SH-SY5Y (cell line): ENCODE data around the gene HIVEP3.

Experiments used
- GATA2 ChIP-seq: IDR thresholded peaks from 2 replicates; pipeline ENCODE4 v1.6.1; 2011; ENCODE audit warnings: mild to moderate bottlenecking, low read depth, low read length
- GATA3 ChIP-seq: IDR thresholded peaks from 2 replicates; pipeline ENCODE4 v1.6.1; 2011; ENCODE audit warnings: low read depth, mild to moderate bottlenecking, low read length, moderate library complexity

The HIVEP3 gene

GRCh38 chr1:41799723-41800122, 119.0 kb downstream of the HIVEP3 start:
- TF ChIP-seq GATA2 (no peak), GATA3 (no peak)

DNA sequence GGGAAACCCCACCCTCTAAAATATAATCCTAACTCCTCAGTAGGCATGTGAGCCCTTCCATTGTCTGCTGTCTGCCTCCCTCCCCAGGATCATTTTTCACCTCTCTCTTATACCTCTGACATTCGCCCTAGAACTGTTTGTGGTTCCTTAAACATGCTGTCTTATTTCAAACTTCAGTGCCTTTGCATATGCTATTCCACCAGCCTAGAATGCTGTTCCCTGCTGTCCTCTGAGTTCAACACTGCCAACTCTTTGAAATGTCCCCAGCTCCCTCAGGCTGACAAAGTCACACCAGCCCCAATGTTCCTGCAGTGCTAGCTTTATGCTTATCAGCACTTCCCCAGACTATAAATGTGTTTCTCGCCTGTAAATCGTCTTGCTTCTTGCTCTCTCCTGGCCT, 119.5 kb downstream of the HIVEP3 start:
- TF ChIP-seq GATA3: no peak

GRCh38 chr1:41795205-41795762, 123.4 kb downstream of the HIVEP3 start:
- TF ChIP-seq GATA3: no peak

GRCh38 chr1:41794031-41794430, 124.7 kb downstream of the HIVEP3 start:
- TF ChIP-seq GATA3 (no peak), GATA2 (no peak)

GRCh38 chr1:41792485-41792770, 126.3 kb downstream of the HIVEP3 start:
- TF ChIP-seq GATA2 (no peak), GATA3 (no peak)

GRCh38 chr1:41791667-41792484, 126.8 kb downstream of the HIVEP3 start:
- TF ChIP-seq GATA3 (no peak), GATA2 (no peak)

DNA sequence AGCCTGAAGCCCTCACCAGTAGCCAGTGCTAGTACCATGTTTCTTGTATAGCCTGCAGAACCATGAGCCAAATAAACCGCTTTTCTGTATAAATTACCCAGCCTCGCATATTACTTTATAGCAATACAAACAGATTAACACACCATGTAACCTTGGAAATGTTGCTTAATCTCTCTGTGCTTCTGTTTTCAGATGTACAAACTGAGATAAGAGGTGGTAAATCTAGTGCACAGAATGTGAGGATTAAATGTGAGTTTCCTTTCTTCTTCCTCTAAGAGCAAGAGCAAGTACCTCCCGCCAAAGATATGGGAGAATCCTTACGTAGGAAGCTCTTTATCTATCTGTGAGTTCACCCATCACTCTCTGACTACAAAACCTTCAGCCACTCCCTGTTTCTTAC, 128.4 kb downstream of the HIVEP3 start:
- TF ChIP-seq GATA2 (no peak), GATA3 (no peak)

DNA sequence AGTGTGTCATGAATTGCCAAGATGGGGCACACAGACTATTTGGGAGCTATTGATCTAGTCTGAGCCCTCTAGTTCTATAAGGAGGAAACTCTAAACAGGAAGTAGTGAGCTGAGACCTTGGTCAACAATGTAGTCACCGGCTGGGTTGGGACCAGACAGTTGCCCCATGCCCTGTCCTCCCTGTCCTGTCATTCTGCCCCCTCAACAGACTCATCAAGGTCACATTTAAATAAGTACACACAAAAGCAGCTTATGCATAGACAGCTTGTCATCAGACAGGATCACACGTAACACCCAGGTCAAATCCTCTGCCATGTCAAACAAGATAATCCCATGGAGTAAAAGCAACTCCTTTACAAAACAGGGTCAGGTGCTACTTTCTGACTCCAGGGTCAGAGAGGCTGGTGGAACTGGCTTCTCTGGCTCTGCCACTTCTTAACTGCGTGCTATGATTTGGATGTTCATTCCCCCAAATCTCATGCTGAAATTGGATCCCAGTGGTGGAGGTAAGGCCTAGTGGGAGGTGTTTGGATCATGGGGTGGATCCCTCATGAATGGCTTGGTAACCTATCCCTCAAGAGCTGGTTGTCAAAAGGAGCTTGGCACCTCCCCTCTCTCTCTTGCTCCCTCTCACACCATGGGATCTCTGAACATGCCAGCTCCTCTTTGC, 128.9 kb downstream of the HIVEP3 start:
- TF ChIP-seq GATA3 (no peak), GATA2 (no peak)

GRCh38 chr1:41788427-41788826, 130.3 kb downstream of the HIVEP3 start:
- TF ChIP-seq GATA3: no peak
- no peak for TF ChIP-seq GATA2

DNA sequence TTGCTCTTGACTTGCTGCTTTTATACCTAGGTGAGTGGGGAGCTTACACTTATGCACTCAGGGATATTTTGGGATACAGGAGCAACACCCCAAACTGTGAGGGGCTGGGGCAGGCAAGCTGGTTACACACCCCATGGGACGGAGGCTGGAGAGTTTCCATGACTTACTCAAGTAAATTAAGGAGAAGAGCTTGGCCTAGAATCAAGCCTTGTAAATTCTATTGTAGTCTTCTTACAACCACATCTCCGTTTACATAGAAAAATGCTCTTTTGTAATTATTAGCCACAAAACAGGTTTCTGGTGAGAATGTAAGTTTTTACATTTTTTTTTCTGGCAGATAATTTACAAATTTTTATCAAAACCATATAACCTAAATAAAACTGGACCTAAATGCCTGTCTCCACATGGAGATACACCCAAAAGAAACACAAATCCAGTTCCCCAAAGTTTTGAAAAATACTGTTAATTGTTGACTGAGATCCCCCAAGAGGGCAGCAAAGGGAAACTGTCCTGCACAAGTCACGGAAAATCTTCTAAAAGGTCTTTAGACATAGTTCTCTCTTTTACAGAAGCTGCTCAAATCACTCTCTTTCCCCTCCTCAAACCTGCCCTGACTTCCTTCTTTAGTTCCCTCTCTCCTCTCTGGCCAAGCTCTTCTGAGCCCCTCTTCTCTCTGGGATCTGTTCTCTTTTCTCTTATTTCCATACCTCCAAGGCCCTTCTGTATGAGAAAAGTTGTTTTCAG, 134.0 kb downstream of the HIVEP3 start:
- TF ChIP-seq GATA2: no peak
- TF ChIP-seq GATA3: no peak

- TF ChIP-seq GATA2 (no peak), GATA3 (no peak)
Measured at GRCh38 chr1:41783189-41783639, 135.5 kb downstream of the HIVEP3 start.

DNA sequence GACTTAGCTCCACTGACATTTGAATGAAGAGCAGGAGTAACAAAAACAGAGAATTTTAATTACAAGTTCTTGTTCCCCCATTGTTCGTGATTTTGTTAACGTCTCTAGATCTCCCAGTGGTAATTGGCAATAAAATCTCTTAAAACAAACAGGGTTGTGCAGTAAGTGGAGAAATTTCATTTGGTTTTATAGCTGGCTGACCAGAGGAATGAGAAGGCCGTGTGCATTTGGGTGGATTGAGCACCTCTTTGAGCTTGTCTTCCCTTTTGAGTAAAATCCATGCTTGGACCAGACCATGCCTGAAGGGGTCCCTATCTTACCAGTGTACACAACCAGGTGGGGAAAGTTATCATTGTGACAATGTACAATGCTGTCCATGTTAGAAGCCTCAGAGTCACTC, 137.8 kb downstream of the HIVEP3 start:
- TF ChIP-seq GATA2: no peak
- no peak for TF ChIP-seq GATA3

DNA sequence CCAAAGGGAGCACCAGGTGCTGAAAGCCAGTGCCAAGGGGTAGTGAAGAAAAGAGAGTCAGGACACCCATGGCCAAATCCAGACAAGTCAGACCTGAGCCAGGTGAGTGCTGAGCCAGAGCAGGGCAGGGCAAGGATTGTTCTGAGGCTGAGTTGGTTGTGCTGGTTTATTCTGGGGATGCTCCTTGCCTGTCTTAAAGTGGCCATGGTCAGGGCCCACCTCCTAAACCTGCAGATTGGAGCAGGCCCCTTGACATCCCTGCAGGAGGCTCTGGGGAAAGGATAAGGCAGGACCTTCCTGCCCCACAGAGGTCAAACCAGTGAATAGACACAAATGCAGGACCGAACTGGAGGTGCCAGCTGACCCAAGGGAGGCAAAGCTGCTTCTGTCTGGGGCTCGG, 138.4 kb downstream of the HIVEP3 start:
- no peak for TF ChIP-seq GATA3
- TF ChIP-seq GATA2: no peak

GRCh38 chr1:41779360-41779759, 139.4 kb downstream of the HIVEP3 start:
- no peak for TF ChIP-seq GATA3
- no peak for TF ChIP-seq GATA2

DNA sequence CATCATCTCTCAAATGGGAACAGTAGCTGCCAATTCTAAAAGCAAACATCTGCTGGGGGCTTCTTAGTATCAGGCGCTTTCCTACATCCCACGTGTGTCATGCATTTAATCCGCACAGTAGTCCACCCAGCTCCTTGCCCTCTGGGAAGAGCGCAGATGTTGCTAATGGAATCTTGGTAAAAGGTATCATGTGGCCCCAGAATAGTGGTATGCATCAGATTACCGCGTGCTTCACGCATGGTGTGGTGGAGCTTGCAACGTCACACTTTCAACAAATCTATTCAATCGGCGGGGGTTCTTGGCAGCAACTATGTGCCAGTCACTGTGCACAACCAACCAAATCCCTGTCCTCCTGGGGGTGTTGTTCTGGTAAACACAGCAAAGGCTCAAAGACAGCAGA, 141.0 kb downstream of the HIVEP3 start:
- no peak for TF ChIP-seq GATA3
- no peak for TF ChIP-seq GATA2
